GM18870 (cell line): Measurements from ENCODE around the gene RAD9A.
"Not testable (repeated sequence)": the region's sequence is repeated elsewhere in the genome, so short reads cannot be mapped to it uniquely, and the experiment has no call there.

Source experiments
- ATAC-seq: cut with Tn5 transposase; IDR thresholded peaks from one replicate; pipeline ENCODE4 v1.9.1; 2021; ENCODE audit warnings: moderate library complexity; ENCODE audit not compliant: unreplicated experiment

Gene RAD9A

GRCh38 chr11:67395555-67396258 is 3.9 kb downstream of the RAD9A start:
- no peak for ATAC-seq

GRCh38 chr11:67396259-67396581 is 4.4 kb downstream of the RAD9A start:
- no peak for ATAC-seq

DNA sequence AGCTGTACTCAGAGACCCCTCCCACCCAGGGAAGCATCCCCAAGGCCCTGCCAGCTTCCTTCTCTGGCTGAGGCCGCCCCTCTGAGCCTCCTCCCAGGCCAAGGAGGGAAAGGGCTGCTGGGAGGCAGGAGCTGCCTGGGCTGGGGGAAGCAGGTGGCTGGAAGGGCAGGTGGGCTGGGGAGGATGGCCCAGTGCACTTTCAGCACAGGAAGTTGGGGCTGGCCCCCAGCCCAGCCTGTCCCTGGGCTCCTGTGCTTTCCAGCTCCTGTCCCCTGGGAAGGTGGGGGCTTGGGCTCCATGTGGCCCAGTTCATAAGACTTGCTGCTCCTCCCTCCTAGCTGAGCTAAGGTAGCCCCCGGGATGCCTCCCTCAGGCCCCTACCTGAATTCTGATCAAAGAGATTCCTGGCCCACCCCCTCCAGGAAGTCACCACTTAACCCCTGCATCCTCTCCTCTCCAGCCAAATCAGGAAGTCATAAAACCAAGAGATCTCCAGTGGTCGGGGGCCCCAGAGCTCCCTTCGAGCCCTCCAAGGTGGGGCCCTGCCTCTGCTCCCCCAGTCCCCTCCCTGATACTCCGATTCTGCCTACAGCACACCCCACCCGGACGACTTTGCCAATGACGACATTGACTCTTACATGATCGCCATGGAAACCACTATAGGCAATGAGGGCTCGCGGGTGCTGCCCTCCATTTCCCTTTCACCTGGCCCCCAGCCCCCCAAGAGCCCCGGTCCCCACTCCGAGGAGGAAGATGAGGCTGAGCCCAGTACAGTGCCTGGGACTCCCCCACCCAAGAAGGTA is 5.0 kb downstream of the RAD9A start:
- no peak for ATAC-seq

DNA sequence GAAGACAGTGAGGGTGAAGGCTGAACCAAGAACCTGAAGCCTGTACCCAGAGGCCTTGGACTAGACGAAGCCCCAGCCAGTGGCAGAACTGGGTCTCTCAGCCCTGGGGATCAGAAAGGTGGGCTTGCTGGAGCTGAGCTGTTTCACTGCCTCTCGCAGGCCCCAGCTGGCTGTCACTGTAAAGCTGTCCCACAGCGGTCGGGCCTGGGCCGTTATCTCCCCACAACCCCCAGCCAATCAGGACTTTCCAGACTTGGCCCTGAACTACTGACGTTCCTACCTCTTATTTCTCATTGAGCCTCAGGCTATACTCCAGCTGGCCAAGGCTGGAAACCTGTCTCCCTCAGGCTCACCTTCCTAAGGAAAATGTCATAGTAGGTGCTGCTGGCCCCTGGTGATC is 5.8 kb downstream of the RAD9A start:
- ATAC-seq = no peak

GRCh38 chr11:67397986-67398660 is 6.3 kb downstream of the RAD9A start:
- ATAC-seq = no peak

DNA sequence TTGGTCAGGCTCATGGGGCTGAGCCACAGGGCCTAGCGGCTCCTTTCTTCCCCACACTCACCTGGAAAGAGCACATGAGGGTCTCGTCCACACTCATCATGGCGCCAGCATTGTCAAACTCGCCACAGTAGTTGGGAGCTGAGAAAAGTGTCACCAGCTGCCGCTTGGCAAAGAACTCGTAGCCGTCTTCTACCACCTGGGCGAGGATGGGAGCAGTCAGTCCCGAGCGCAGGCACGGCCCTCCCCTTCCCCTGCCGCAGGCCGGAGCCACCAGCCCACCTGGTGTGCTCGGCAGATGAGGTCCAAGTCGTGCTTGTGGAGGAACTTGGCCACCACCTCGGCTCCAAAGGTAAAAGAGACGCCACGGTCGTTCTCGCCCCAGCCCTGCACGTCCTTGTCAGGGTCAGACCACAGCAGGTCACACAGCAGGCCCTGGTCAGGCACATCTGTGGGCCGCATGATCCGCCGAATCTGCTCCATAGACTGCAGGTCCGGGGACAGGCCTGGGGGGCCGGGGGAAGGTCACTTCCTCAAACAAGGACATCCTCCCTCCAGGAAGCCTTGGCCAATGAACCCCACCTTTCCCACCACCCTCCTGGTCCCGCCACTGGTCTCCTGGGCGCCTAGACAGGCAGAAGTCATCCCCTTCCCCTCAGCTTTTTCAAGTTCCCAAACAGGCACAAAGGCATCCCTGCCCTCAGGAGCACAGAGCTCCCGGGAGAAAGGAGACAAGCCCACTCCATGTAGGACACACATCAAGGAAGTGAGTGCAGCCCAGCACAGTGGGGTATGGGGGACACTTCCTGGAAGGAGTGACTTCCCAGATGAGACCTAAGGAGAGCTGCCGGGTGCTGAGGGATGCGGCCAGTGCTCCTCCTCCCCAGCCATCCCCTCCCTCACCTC is 7.1 kb downstream of the RAD9A start:
- no peak for ATAC-seq

DNA sequence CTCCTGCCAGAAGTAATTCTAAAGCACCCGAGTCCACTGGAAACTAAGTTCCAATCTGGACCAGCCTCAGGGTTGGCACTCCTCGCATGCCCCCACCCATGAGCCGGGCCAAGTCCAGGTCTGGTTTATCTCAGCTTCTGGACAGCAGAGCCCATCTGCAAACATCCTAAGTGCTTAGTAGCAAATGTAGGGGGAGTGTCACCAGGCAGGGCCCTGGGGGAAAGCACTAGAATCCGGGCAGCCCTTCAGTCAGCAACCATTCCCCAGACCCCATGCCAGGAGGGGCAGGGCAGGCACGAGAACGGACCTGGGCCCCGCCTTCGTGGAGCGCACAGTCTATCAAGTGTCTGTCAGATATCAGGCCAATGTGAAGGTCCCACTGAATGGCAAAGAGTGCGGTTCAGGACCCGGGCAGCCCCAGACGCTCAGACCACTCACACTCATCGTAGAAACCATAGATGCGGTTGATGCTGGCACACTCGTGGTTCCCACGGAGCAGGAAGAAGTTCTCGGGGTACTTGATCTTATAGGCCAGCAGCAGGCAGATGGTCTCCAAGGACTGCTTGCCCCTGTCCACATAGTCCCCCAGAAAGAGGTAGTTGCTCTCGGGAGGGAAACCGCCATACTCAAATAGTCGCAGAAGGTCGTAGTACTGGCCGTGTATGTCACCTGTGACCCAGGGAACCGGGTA is 8.6 kb downstream of the RAD9A start:
- no peak for ATAC-seq

- ATAC-seq = no peak
Observed at GRCh38 chr11:67400942-67401494, 9.2 kb downstream of the RAD9A start.

DNA sequence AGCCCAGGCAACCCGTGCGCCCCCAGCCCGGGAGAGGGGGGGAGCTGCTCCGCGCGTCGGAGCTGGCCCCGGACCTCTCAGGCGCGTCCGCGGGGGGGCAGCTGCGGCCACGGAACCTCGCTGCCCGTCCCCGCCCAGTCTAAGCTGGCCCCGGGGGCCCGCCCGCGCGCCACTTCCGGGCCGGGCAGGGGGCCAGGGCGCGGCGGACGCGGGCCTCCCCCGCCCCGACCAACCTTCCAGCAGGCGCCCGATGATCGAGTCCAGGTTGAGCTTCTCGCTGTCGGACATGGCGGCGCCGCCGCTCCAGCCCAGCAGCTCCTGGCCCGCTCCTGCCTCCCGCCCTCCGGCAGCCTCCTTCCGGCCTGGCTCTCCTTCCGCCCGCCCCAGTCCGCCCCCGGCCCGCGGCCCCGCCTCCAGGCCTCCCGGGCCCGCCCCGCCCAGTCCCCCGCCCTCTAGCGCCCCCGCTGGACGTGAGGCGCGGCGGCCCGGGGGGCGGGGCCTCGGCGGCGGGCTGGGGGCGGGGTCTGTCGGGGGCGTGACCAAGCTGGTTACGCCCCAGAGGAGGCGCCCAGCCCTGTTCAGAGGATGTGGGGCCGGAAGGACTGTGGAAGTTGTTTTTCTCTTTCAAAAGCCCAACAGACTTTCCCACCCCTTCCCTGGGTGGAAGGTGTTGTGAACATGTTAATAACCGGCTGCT is 9.9 kb downstream of the RAD9A start, which contains the start of gene PPP1CA:
Gene PPP1CA (minus strand): TSS at position 364 of the 697 bp plus-strand sequence. CDS start 76 bp downstream, at position 288.
- no peak for ATAC-seq

GRCh38 chr11:67402192-67402839 is 10.5 kb downstream of the RAD9A start:
- ATAC-seq = not testable (repeated sequence)

- ATAC-seq = not testable (repeated sequence)
Observed at GRCh38 chr11:67403085-67403484, 11.3 kb downstream of the RAD9A start.

GRCh38 chr11:67404515-67405195 is 12.9 kb downstream of the RAD9A start:
- ATAC-seq = no peak

DNA sequence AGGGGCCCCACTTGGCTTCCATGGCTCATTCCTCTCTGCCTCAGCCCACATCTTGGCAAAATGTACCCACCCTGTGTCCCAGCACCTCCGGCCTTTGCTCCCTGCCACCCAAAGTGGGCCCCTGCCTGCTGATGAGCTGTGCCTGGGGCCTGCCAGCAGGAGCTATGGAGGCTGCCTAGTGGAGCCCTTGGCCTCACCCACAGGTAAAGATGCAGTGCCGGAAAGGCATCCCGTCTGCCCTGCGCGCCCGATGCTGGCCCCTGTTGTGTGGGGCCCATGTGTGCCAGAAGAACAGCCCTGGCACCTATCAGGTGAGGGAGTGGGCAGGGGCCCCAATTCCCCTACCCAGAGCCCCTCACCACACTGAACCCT is 13.4 kb downstream of the RAD9A start:
- no peak for ATAC-seq

- ATAC-seq = no peak
Observed at GRCh38 chr11:67405688-67406339, 14.0 kb downstream of the RAD9A start.

DNA sequence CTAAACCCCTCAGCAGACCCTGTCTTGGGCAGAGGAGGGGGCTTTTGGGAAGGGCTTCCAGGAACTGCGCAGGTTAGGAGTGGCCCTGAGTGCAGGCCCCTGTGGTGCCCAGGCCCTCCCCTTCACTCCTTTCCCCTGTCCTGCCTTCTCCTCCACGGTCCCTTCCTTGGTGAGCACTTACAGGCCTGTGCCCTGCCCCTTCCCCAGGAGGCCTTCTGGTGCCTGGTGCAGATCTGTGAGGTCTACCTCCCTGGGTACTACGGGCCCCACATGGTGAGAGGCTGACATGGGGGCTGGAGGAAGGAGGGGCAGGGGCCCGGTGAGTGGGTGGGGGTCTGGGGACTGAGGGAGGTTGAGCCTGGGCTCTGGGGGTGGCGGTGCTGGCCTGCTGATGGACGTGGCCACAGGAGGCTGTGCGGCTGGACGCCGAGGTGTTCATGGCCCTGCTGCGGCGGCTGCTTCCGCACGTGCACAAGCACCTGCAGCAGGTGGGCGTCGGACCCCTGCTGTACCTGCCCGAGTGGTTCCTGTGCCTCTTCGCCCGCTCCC is 14.7 kb downstream of the RAD9A start:
- ATAC-seq = no peak

- no peak for ATAC-seq
Observed at GRCh38 chr11:67406969-67407687, 15.3 kb downstream of the RAD9A start.

- no peak for ATAC-seq
Observed at GRCh38 chr11:67407688-67408163, 15.9 kb downstream of the RAD9A start.
